Erythroblast (primary cell): ENCODE measurements around the gene IMPG2.

ENCODE experiments used
- GATA1 ChIP-seq: IDR thresholded peaks from 2 replicates; pipeline ENCODE4 v1.6.1; 2011; ENCODE audit warnings: low read depth, mild to moderate bottlenecking, control low read depth, low read length, moderate library complexity
- POLR2A ChIP-seq: IDR thresholded peaks from 2 replicates; pipeline ENCODE4 v1.6.1; 2011; ENCODE audit warnings: mild to moderate bottlenecking, low read length

GRCh38 chr3:101251441-101251840, 68.9 kb downstream of the IMPG2 start:
- TF ChIP-seq POLR2A (no peak), GATA1 (no peak)
